M059J (cell line): ENCODE data around the gene WWOX. TPM values are rescaled to one million over a fixed set of nuclear protein-coding genes. Genes with fewer than 3 reads are reported as not detected.

Source experiments
- DNase-seq: peaks from one replicate; pipeline ENCODE4 v3.0.0-alpha.2; 2012; ENCODE audit warnings: low read depth
- total RNA-seq: library from RNA; depleted of rRNA; stranded (reverse); fragments of >200 nt; shearing (Covaris generic); gene quantifications from 2 replicates; pipeline ENCODE4 v1.2.3, GENCODE V29; 2014

Gene WWOX
- total RNA-seq, 1 experiment from 2014 or later: 13.7 TPM

DNA sequence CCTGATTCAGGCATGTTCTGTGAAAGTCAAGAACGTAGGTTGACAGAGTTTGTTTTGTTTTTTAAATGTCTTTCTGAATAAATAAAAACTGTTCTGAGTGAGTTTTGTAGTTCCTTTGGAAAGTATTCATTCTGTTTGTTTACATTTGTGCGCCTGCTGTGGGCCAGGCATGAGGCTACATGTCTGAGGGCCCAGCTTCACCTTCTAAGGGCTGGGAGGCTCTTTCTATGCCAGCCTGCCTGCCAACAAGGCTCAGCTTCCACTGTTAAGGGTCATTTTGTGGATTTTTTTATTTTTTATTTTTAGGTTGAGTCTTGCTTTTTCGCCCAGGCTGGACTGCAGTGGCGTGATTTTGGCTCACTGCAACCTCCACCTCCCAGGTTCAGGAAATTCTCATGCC, 6.1 kb downstream of the WWOX start:
- no peak for DNase-seq

DNA sequence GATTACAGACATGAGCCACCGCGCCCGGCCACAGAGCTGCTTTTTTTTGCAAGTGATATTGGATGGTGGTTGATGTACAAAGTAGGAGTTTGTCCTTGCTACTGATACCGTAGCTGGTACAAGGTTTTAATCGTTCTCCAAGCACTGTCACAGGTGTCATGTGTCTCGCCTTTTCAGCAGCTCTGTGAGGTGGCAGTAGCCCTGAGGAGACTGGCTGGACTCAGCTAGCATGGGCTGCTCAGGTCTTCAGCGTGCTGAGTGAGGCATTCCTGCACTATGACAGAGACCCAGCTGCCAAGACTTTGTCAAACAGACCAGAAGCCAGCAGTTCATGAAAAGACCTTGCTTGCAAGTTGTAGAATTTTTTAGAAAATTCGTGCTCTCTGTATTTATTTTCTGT, 7.2 kb downstream of the WWOX start:
- no peak for DNase-seq

DNA sequence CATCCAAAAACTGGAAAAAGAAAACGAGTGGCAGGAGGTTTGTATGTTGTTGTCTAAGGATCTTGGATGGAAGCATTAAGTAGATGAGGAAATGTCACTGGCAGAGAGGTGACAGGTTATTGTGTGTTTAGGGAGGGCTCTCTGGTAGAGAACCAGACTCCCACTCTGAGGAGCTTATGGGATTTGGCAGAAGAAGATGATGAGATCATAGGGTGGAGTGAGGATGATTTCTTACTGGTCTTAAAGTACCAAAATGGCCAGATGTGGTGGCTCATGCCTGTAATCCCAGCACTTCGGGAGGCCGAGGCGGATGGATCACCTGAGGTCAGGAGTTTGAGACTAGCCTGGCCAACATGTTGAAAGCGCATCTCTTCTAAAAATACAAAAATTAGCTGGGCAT, 9.0 kb downstream of the WWOX start:
- no peak for DNase-seq

DNA sequence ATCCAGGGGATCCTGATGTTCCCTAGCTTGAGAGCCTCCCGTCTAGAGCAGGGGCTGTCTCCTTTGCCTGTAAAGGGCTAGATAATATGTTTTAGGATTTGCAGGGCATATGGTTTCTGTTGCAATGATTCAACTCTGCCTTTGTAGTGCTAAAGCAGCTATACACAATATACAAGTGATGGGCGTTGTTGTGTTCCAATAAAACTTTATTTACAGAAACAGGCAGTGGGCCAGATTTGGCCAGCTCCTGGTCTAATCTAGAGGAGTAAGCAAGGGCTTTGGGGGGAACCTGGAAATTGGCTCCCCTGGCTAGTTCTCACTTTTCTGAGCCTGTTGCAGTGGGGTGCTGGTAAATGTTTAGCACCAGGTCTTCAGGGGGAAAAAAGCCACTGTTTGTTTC, 13.8 kb downstream of the WWOX start:
- no peak for DNase-seq

DNA sequence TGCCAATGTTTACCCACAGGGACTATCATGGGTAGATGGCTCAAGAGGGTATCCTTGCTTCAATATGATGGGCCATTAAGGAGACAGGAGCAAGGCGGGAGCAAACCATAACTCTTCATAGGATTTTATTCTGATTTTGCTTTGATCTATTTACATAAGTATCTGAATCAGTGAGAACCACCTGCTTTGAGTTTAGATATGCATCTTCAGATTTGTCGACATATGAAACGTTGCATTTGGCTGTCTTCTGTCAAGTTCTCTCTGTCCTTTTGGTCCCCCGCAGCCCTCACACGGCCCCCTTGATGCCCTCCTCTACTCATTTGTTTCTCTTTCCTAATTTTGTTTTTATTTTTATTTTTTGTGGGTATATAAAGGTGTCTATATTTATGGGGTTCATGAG, 16.2 kb downstream of the WWOX start:
- no peak for DNase-seq

DNA sequence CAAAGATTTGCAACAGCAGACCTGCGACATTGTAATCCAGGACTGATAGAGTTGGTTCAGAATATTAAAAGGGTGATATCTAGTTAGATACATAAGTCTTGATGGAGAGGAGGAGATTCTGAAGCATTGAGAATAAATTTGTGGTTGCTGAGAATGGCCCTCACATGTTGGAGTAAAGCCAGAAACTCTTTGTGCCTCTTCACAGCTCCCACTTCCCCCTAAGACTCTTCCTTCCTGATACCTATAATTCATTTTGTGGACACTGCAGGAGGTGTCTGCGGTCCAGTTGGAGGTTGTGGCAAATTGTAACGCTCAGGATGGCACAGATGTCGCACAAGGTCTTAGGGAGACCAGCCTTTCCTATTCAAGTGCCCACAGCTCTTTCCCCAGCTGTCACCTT, 17.5 kb downstream of the WWOX start:
- DNase-seq: no peak

DNA sequence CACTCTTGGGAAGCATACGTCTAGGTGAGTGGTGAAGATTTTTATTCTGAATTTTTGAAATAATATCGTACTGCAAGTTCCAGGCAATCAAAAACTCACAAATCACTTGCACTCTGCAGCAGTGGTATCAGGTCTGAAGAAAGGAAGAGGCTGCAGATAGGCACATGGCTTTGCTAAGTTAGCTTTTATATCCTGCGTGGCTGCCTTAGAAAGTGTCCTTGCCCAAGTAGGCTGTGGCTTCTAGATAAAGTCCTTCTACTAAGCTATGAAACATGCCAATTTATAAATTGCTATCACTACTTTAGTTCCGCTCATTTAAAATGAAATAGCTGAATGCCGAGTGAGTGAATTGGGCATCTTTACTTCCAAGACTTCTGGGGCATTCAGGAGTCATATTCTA, 17.9 kb downstream of the WWOX start:
- DNase-seq: no peak

DNA sequence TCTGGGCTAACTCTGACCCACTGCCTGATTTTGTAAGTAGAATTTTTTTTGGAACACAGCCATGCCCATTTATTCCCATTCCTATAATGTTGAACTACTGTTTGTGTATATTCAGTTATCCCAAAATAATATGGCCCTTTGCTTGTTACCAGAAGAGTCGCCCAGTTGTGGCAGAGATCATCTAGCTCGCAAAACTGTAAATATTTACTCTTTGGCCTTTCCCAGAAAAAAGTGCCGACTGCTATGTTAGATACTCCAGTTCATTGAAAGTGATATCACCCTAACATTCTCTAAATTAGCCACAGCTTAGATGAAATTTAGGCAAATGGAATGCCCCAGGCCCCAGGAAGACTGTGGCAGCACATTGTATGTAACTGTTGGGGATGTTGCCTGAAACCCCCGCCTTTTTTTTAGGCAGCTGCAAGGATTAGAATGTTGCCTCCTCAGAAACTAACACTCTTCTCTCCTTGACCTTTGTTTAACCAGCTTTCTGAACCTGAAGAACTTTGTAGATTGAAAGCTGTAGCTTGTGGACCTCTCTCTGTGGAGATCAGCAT, 19.1 kb downstream of the WWOX start:
- DNase-seq: no peak

DNA sequence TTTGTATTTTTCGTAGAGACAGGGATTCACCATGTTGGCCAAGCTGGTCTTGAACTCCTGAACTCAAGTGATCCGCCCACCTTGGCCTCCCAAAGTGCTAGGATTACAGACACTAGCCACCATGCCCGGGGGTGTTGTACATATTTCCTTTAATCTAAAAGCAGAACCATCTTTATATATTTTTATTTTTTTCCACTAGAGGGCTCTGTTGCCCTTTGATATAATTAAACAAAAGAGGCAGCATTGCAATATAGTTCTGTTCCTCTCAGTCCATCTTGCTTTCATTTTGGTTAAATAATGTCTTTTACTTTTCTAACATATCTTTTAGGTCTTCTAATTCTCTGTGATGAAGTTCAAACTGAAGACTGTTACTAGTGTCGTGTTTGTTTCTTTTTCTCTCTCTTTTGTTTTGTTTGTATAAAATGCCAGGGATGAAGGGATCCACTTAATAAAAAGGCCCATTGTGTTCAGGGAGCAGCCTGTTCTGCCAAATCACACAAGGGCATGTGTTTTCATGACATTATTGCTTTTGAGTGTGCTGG, 23.4 kb downstream of the WWOX start:
- DNase-seq: peak; percentile 64

DNA sequence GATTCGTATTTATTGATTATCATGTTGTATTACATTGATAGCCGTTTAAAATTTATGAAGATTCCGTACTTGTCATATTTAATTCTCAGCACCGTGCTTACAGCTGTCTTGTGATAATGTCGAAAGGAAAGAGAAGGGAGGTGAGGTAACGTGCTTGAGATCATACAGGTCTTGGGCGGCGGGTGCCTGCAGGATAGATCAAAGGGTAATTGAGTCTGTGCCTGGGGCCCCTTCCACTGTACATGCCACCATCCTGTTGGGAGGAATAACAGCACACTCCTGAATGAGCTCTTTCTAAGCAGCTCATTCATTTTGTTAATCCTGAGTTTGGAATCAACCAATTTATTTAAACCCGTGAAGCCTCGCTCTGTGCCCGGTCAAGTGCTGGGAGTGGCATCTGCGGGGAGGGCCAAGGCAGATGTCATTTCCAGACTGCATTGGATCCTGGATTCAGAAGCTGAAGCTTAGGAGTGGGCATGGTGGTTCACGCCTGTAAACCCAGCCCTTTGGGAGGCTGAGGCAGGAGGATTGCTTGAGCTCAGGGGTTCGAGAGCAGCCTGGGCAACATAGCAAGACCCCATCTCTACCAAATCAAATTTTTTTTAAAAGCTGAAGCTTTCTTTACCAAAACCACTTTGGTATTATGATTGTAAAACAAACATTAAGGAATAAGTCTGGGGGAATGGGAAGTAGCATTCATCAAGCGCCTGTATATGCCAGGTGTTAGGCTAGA, 25.8 kb downstream of the WWOX start:
- no peak for DNase-seq

DNA sequence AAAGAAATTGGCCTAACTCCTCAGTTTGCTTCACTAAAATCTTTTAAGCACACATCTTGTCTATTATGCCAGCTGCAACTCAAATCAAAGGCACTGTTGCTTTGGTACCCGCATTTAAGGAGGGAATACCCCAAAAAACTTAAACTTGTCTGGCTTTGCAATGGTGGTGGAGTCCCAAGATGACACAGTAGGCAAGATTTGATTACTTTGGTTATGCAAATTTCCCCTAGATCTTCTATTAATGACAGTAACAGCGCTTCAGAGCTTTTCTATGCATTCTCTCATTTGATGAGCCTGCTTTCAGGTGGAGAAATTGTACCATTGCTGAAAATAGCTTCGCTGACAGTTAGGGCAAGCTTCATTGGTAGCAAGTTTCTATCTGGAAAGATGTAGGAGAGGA, 27.2 kb downstream of the WWOX start:
- no peak for DNase-seq

DNA sequence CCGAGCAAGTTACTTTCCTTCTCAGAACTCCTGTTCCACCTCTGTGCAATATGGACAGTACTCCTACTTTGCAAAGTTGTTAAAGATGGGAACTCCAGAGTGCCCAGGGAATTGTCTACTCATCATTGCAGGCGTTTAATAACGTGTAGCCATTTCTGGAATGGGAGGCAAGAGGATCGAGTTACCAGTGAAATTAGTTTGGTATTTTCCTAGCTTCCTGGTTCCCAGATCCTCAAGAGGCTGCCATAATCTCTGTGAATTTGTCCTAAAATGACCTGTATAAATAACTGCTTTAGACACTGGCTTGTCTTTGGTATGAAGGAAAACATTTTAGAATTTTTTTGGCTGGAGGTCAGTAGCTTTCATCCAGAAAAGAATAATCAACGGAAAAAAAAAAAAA, 27.7 kb downstream of the WWOX start:
- peak; percentile 15 for DNase-seq

DNA sequence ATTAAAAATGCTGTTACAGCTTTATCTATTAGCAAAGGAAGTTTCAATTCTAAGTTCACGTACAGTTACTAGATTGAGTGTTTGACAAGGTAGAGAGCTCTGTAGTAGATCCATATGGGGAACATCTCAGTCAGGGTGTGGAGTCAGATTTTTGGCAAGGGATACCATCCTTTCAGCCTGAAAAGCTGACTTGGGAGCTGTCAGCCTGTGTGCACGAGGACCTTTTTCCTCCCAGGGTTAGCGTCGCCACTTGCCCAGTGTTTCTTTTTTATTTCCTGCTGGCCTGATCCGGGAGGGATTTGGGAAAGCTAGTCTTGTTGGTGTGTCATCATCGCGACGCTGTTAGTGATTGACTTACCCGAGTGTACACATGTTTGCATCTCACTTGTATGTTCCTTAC, 29.5 kb downstream of the WWOX start:
- no peak for DNase-seq

DNA sequence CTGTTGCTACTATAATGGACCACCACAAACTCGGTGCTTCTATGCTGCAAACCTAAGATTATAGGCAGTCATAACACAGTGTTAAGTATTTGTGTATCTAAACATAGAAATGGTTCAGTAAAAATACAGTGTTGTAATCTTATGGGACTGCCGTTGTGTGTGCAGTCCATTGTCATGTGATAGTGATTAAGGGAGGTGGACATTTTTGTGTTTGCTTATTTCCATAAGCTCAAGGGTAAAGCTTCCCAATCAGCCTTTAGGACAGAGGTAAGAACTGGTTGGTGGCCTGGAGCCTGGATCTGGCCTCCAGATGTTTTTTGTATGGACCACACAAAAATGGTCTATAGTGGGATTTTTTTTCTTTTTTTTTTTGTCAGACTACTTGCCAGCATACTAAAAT, 29.9 kb downstream of the WWOX start:
- no peak for DNase-seq

DNA sequence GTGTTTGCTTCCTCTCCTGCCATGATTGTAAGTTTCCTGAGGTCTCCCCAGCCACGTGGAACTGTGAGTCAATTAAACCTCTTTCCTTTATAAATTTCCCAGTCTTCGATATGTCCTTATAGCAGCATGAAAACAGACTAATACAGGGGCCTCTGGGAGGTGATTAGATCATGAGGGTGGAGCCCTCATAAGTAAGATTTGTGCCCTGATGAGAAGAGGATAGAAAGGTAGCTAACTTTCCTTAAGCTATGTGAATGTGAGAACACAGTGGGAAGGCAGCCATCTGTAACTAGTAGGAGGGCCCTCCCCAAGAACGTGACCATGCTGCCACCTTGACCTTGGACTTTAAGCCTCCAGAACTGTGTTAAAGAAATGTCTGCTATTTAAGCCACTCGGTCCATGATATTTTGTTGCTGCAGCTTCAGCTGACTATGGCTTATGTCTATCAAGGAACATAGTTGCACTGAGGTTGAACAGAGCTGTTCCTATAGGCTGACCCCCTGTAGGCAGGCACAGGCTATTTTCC, 30.7 kb downstream of the WWOX start:
- no peak for DNase-seq

DNA sequence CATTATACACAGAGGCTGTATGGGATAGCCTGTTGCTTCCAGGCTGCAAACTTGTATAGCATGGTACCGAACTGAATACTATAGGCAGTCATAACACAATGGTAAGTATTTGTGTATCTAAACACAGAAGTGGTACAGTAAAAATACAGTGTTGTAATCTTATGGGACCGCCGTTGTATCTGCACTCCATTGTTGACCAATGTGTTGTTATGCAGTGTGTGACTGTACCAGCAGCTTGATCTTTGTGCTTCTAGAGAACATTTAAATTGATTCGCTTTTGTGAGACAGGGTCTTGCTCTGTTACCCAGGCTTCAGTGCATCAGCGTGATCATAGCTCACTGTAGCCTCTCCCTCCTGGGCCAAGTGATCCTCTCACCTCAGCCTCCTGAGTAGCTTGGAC, 31.5 kb downstream of the WWOX start:
- no peak for DNase-seq

DNA sequence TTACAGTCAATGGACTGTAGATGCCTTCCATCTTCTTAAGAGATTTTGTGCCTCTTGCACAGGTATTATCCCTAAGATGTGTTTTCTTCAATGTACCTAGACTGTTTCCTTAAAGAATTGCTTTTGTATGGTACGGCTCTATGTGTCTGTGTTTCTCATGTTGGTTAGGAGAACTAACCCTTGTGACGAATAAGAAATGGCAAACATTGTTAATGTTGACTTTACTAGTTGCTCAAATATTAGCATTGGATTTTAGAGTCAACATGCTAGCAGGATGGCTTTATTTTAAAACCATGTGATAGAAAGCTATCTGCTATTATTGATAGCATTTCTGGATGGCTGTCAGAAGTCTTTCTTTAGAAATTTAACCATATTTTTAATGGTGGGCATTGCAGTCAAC, 34.5 kb downstream of the WWOX start:
- no peak for DNase-seq

DNA sequence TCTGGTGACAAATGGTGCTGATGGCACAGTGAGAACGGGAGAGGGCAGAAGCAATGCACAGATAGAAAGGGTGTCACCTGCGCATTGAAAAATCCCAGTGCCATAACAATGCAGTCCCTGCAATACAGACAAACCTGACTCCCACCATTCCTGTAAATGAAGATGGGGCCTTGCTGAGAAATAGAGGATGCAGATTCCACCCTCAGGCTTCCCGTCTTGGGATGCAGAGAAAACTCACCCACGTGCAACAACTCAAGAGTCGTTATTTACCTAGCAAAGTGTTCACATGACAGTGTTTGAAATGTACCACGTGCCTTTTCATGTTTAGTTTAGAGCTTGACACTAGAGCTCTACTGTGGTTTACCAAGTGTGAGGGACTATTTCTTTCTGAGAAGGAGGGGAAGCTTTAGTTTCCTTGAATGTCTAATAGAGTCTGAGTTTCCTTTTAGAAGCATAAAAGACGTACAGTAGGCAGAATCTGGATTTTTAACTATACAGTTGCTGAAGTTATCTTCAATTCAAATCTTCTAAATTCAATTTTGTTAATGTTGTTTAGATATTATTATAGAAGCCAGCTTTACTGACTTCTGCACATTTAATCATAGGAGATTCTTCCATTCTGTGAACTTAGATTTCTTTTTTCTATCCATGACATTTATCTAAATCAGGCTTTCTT, 35.6 kb downstream of the WWOX start:
- no peak for DNase-seq

DNA sequence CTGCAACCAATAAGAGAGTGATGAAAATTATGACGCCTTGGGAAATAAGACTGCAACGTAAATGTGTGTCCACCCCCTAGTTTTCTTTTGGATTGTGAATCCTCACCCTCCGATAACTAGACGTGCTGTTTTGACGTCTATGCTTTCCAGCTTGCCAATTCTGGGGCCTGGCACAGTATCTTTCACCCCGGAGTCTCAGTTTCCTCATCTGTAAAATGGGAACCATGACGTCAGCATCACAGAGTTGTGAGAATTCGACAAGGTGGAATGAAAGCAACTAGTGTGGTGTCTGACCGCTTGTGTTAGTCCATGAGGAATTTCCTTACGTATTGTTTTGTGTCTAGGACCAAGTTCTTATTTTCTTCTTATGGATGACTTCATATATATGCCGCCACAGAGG, 37.7 kb downstream of the WWOX start:
- DNase-seq: no peak

DNA sequence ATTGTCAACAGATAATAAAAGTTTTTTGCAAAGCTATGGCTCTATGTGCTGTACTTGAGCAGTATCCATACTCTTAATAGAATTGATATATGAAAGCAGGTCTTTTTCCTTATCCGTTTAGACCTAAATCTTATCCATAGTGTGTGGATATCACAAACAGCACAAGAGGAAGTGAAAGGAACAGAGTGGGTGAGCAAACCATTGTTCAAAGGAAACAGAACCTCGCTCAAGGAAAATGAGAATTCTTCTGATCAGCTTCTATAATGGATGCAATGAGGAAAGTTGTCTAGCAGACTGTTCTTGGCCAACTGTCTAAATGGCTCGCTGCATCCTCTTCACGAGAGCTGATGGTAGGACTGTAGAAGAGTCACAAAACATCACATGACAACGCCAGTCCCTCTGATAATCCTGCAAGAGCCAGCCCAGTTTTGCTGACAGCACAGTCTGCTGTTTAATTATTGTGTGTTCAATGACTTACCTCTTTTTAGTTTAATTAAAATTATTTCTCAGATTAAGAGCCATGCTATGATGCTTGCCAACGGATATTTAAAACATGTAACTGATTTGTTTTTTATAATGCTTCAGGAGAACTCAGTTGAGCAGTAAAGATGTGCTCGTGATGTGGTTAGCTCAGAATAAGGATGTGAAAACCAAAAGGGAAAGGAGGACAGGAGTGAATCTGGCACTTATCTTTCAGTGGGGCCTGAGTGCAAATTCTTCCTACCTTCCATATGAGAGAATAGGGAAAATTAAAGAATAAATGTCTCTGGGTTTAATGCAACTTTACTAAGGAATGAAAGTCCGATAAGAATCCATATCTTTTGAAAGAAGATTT, 38.5 kb downstream of the WWOX start:
- no peak for DNase-seq

DNA sequence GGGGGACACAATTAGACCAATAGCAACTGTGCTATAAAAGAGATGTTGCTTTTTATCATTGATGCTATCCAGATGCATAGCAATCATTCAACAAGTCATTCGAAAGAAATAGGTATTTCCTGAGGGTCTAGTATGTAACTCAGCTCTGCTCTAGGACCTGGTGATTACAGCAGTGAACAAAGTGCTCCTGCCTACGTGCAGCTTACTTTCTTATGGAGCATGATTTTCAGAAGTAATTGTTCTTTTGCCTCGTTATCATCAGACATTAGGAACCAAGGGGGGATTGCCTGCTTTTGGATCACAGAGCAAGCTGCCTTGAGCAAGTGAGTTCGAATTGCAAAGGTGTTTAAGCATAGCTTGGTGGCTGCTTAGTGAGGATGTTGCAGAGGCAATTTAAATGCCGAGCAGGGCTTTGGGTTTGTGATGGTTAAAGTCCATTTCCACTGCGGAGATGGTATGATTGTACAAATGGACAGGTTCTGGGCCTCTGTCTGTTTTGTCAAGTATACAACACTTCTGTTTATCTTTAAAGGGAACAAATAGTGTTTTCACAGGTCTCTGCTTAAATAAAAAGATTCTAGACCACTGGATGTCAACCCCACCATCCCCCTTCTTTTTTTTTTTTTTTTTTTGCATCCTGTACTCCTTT, 41.5 kb downstream of the WWOX start:
- no peak for DNase-seq

DNA sequence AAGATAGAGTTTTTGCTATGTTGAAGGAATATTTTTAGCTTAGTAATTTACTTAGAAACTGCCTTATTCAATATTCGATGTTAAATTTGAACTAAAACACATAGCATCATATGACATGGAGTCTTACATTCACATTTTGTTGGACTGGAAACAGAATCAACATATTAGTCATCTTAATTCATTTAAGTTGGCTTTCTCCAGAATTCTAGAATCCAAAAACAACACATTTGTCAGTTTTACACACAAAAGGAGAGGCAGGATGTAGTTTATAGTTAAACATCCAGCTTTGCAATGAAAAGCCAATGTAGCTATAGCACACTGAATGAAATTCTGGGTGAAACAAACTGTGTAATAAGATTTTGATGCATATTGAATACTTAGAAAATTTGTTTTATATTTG, 43.3 kb downstream of the WWOX start:
- DNase-seq: no peak
